Breast epithelium (tissue), 4 donors: ENCODE measurements around the gene PINLYP. TPM values are rescaled to one million over a fixed set of nuclear protein-coding genes. Genes with fewer than 3 reads are reported as not detected.

Experiments used
- DNase-seq, 2 donors: peaks; one replicate each; pipeline ENCODE4 v3.0.0-alpha.2; 2019; ENCODE audit warnings: low spot score in 2 of 2
- H3K27ac ChIP-seq, 2 donors: fragments of 200-600 bp; sonication (generic) in 1 of 2; one replicate each; pipeline ENCODE4 v1.5.1; 2016 to 2019; ENCODE audit warnings: mild to moderate bottlenecking in 1 of 2
- H3K27me3 ChIP-seq, 2 donors: fragments of 200-600 bp; sonication (generic) in 1 of 2; one replicate each; pipeline versions ENCODE4 v1.5.1 to v1.6.0; 2017 to 2019; ENCODE audit warnings: control low read depth in 1 of 2, mild to moderate bottlenecking in 1 of 2
- H3K36me3 ChIP-seq: fragments of 200-600 bp; one replicate; pipeline ENCODE4 v1.5.1; 2019
- H3K4me1 ChIP-seq, 2 donors: fragments of 200-600 bp; sonication (generic); one replicate each; pipeline ENCODE4 v1.5.1; 2016 to 2019; ENCODE audit warnings: control low read depth in 1 of 2
- H3K4me3 ChIP-seq, 3 donors: fragments of 200-600 bp; sonication (generic); 1 replicate in 2 of 3; 2 replicates in 1 of 3; pipeline ENCODE4 v1.5.1; 2016 to 2019; ENCODE audit warnings: mild to moderate bottlenecking in 3 of 3, moderate library complexity in 2 of 3
- H3K9me3 ChIP-seq, 2 donors: fragments of 200-600 bp; sonication (generic) in 1 of 2; one replicate each; pipeline ENCODE4 v1.5.1; 2016 to 2019; ENCODE audit warnings: control low read depth in 1 of 2
- CTCF ChIP-seq, 3 donors: fragments of 450-650 bp; IDR thresholded peaks; one replicate each; pipeline ENCODE4 v1.5.1; 2016 to 2017; ENCODE audit warnings: antibody characterized with exemption in 3 of 3, mild to moderate bottlenecking in 3 of 3, moderate library complexity in 3 of 3
- POLR2A ChIP-seq: fragments of 450-650 bp; IDR thresholded peaks from one replicate; pipeline ENCODE4 v1.6.1; 2016; ENCODE audit warnings: antibody characterized with exemption, mild to moderate bottlenecking, moderate library complexity
- POLR2AphosphoS5 ChIP-seq, 3 donors: sonication (generic); formaldehyde crosslinking; IDR thresholded peaks; one replicate each; pipeline ENCODE4 v1.6.1; 2017; ENCODE audit warnings: antibody characterized with exemption in 3 of 3
- intact Hi-C: fragments of 100-400 bp; cut with DNase I; formaldehyde crosslinking; loops from one replicate; pipeline ENCODE4 v1.15.1; 2023; ENCODE audit warnings: low total_unique reads
- total RNA-seq, 3 donors: library from RNA; depleted of rRNA; stranded (reverse); fragments of >200 nt; gene quantifications; one replicate each; pipeline ENCODE4 v1.1.0, GENCODE V29; 2016

PINLYP gene
- total RNA-seq, 3 donors from 2014 or later = 4.5 to 12.5 (median 6.9) TPM

DNA sequence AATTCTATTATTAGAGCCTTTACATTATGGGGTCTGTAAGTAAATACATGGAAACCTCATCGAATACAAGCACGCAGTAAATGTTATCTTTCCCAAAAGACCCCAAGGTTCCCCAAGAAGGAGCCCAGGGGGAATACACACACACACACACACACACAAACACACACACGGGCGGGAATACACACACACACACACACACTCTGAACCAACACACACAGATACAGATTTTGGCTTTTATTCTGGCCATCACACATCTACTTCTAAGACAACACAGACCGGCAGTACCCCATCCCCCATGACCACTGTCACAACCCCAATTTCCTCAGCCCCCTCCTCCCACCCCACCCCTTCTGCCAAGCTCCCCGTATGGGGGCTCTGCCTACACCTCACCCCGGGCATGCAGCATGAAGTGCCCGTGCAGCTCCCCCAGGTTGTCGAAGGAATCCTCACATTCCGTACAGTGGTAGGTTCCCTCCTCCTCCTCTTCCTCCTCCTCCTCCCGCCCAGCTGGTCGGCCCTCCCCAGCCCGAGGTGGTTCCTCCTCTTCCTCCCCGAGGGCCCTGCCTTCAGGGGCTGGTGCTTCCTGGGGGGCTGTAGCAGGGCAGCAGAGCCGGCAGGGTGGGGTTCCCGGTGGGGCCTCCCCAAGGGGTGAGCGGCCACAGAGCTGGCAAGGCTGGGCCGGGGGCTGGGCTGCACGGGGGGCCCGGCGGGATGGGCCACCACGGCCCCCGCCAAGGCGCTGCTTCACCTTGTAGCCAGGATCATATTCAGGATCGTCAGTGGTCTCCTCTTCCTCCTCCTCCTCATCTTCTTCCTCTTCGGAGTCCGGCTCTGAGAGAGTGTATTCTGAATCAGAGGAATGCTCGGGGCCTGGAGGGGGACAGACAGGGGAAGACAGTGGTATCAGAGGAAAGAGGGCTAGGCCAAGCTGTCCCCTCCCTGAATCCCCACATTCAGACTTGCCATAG, 31.9 kb downstream of the PINLYP start:
- Histone ChIP-seq H3K27me3 (no peaks in the 10 kb centered on the region), H3K36me3 (no peaks in the 10 kb centered on the region), H3K4me1 (no peaks in the 10 kb centered on the region), H3K9me3 (no peaks in the 10 kb centered on the region), H3K4me3 (no peak overlapping the region), H3K27ac (peak overlapping the region; percentile 69 to 75)
- intact Hi-C loops = no loop called here
- TF ChIP-seq POLR2AphosphoS5 (IDR thresholded peaks at IDR 0.05) = no peak
- no peak for TF ChIP-seq POLR2A
- no peak for TF ChIP-seq CTCF (IDR thresholded peaks at IDR 0.05)
- no peak for DNase-seq

- intact Hi-C loops = no loop called here
- Histone ChIP-seq H3K27me3 (no peaks in the 10 kb centered on the region), H3K27ac (no peak overlapping the region), H3K36me3 (no peaks in the 10 kb centered on the region), H3K4me3 (no peak overlapping the region), H3K9me3 (no peaks in the 10 kb centered on the region), H3K4me1 (no peaks in the 10 kb centered on the region)
- TF ChIP-seq POLR2A (no peak), POLR2AphosphoS5 (IDR thresholded peaks at IDR 0.05) (no peak), CTCF (IDR thresholded peaks at IDR 0.05) (no peak)
- no peak for DNase-seq
Observed at GRCh38 chr19:43609872-43610271, 34.3 kb downstream of the PINLYP start.

DNA sequence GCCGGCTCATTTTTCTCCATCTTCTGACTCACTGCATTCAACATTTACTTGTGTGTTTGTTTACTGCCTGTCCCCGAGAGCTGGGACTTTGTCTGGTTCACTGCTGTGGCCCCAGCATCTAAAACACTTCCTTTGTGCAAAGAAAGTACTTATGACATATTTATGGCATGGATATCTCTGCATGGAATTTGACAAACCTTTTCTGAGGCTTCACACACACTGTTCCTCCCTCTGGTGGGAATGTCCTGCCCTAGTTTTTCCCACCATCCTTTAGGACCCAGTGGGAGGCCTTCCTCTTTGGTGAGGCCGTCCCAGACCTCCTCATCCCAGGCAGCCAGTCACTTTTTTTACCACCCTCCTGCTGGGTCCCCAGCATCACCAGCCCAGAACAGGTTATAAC, 34.9 kb downstream of the PINLYP start:
- no peak overlapping the region for H3K4me3 ChIP-seq
- no peak overlapping the region for H3K27ac ChIP-seq
- H3K9me3 ChIP-seq = no peaks in the 10 kb centered on the region

GRCh38 chr19:43611788-43612187, 36.2 kb downstream of the PINLYP start, which contains the start of gene SRRM5:
TSS of gene SRRM5 (plus strand) at chr19:43612088. CDS start at chr19:43612122, 34 bp downstream.
- no peak for TF ChIP-seq POLR2A
- TF ChIP-seq CTCF (IDR thresholded peaks at IDR 0.05) = no peak
- no peak for TF ChIP-seq POLR2AphosphoS5 (IDR thresholded peaks at IDR 0.05)
- intact Hi-C loops = no loop called here
- H3K27me3 ChIP-seq = no peaks in the 10 kb centered on the region
- H3K27ac ChIP-seq = no peak within 1 kb of the TSS
- no peaks in the 10 kb centered on the region for H3K4me1 ChIP-seq
- H3K9me3 ChIP-seq = no peaks in the 10 kb centered on the region
- no peak within 1 kb of the TSS for H3K4me3 ChIP-seq
- no peak for DNase-seq
- H3K36me3 ChIP-seq = no peaks in the 10 kb centered on the region

More for the DNA sequence above, 34.9 kb downstream of the PINLYP start:
- Histone ChIP-seq H3K4me1 (no peaks in the 10 kb centered on the region), H3K36me3 (no peaks in the 10 kb centered on the region), H3K27me3 (no peaks in the 10 kb centered on the region)
- no peak for TF ChIP-seq CTCF (IDR thresholded peaks at IDR 0.05)
- TF ChIP-seq POLR2AphosphoS5 (IDR thresholded peaks at IDR 0.05) = no peak
- TF ChIP-seq POLR2A = no peak
- DNase-seq = no peak
- intact Hi-C loops = no loop called here

DNA sequence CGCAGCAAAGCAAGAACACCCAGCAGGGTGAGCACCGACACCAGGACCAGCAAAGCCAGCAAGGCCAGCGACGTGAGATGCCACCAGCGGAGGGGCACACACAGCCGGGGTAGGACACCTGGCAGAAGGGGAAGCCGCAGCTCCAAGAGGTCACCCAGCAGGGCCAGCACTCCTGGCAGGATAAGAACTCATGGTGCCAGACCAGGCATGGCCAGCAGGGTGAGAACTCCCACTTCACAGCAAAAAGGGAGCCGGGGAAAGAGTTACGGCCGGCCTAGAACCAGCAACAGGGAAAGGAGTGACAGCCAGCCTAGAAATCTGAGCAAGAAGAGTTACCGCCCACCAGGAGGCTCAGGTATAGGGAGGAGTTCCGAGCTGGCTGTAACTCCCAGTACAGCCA, 36.8 kb downstream of the PINLYP start:
- Histone ChIP-seq H3K36me3 (no peaks in the 10 kb centered on the region), H3K4me1 (no peaks in the 10 kb centered on the region)
- intact Hi-C loops = no loop called here

More for the DNA sequence above, 36.8 kb downstream of the PINLYP start:
- DNase-seq = no peak
- Histone ChIP-seq H3K27me3 (no peaks in the 10 kb centered on the region), H3K4me3 (no peak overlapping the region), H3K9me3 (no peaks in the 10 kb centered on the region), H3K27ac (no peak overlapping the region)
- no peak for TF ChIP-seq POLR2AphosphoS5 (IDR thresholded peaks at IDR 0.05)
- TF ChIP-seq POLR2A = no peak
- TF ChIP-seq CTCF (IDR thresholded peaks at IDR 0.05) = no peak
